Fibroblast of skin of left biceps (primary cell): ENCODE data around the gene POLN.

Source experiments
- DNase-seq, 2 experiments: peaks; one replicate each; pipeline ENCODE4 v3.0.0-alpha.2; 2013; ENCODE audit warnings: low read depth in 2 of 2

POLN gene

DNA sequence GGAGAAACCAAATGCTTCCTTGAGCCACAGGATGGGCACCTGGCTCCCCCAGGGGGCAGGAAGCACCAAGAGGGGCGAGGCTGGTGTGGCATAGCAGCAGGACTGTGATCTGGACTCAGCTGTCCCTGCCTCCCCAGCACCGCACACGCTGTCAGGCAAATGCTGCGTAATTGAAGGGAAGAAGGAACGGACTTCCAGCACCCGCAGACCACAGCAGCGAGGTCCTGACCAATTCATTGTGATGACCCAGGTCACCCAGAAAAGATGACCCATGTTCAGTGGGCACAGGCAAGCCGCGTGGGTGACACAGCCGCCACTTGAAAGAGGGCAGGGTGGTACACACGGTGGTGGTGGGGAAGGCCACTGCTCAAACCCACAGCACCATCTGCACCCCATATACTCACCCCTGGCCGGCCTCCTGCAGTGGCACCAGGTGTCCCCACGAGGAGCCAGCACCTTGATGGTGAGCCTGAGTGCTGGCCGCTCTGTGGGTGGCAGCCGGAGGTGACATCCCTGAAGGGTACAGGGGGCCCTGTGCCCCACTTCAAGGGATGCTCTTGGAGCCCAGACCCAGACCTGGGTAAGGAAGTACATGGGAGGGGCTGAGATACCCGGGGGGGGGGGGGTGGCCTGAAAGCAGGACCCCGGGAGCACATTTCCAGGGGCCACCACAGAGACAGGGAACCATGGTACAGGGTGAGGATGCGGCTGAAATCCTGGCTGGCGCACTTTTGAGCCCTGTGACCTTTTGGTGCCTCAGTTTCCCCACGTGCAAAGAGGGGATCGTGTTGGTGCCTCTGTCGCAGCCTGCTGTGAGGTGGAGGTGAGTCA is 171.3 kb downstream of the POLN start:
- no peak for DNase-seq

DNA sequence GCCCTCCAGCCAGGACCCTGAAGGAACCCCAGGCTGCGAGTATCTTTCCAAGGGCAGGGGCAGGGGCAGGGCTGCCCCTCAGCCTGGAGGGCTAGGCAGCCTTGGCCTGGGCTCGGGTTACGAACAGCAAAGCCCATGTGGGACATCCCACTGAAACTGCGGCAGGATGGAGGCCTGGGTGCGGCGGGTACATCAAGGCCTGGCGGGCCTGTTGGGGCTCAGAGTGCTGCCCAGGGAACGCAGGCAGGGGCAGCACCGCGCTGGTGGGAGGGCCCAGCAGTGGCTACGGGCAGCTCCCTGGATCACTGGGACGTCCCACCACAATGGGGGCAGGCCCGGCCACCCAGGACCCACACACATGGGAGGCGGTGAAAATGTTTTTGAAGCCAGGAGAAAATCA is 171.9 kb downstream of the POLN start:
- DNase-seq, result no peak

DNA sequence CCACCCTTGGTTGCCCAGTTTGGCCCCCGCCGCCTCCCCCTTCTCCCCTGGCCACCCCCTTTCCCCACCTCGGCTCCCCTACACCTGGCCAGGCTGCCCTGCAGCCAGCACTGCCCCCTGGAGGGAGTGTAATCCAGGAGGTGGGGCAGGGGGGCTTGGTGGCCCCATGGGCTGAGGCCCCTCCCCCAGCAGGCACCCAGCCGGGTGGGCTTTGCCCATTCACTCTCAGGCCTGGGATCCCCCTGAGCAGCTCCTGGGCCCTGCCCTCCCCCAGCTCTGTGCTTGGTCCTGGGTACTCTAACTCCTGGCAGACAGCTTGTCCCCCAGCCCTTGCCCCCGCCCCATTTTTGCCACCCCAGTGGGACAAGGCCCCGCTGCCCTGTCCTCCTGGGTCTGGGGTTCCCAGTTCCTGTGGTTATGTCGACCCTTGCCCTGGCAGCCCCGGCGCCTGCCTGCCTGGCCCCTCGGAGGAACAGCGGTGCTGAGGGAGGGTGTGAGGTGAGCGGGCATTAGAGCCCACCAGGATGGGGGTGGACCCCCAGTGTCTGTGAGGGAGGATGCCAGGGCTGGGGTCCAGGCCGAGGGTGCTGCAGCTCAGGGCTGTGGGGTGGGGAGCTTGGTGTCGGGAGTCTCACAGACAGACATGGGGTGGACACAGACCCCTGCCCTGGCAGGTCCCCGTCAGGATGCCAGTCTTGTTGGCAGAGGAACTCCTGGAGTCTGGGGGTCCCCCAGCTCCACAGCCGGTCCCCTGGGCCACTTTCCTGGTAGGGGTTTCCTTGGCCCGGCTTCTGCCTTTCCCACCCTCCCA is 172.6 kb downstream of the POLN start:
- DNase-seq, result no peak

DNA sequence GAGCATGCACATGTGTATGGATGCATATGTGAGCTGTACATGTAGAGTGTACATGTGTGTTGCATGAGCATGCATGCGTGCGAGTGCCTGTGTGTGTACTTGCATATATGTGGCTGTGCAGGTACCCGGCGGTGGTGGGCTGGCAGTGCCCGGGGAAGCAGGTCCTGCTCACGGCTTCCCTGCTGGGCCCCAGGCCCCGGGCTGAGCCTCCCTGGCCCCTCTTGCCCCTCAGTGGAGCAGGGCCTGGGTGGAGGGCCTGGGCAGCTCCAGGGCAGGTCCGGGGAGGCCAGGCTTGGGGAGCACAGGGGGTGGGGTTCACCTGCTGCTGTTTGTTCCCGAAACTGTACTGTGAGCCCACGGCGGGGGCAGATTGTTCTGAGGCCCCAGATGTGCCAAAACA is 173.4 kb downstream of the POLN start:
- DNase-seq, result no peak

DNA sequence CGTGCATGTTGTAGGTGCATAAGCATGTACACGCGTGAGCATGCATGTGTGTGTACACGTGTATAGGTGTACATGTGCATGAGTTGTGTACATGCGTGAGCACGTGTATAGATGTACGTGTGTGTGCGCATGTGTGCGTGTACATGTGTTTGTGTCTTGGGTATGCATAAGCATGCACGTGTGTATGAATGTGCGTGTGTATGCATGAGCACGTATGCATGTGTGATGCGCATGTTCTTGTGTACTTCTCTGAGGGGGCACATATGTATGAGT is 173.8 kb downstream of the POLN start:
- no peak for DNase-seq

DNA sequence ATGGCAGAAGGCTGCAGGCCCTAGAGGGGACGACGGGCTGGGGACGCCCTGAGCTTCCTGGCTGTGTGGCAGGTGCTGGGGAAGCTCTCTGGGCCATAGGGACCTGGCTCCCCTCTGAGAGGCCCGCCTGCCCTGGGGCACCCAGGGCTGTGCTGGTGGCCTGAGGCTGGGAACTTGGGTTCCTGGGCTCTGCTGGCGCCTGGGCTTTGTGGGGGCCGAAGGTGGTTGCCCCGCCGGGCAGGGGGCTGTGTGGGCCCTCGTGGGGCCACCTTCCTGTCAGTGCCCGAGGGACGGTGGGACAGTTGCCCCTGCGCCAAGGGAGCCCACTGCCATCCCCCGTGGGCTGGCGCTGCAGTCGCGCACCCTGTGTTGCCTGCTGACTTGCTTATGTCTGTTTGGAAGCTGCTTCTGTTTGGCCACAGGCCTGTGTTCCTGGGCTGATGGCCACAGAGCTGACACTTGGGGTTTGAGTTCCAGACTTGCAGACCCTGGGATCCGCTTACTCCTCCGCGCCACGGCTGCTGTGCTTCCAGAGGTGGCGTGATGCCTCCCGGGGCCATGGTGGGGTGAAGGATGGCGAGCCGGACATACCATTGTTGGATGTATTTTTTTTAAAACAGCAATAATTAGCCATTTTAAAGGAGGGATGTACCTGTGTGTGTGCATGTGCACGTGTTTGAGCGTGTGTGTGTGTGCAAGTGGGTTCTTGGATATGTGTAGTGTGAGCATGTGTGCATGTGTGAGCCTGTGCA is 174.3 kb downstream of the POLN start:
- no peak for DNase-seq

DNA sequence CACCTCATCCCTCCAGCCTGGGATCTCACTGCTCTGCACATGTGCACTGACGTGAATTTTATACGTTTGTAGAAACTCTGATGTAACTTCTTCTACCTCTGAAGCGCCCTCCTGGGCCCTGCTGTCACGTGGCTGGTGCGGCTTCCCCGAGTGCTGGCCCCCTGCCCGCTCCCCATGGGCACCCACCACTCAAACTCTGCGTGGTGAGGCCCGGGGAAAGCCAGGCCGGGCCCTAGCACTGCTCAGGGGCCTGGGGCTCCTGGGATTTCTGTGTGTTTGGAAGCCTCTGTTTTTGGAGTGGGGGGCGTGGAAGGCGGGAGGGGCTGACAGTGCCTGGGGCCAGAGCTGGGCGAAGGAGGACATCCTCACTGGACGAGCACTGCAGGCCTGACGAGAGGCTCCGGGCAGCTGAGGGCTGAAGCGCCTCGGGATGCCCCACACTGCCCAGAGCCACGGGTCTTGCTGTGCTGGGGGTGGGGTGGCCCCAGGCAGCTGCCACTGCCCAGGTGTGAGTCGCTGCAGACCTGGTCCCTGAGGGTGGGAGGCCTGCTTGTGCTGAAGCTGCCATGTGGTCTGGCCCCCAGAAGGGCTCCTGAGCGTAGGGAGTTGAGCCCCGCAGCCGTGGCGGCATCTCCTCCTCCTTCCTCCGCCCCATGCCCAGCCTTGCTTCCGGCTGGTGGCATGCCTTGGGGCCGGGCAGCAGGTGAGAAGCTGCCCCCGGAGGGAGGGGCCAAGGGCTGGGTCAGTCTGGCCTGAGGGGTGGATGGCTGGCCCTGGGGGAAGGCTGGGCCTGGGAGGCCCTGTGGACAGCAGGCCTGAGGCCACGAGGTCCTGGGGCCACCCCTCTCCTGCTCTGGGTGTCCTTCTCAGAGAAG is 175.1 kb downstream of the POLN start:
- no peak for DNase-seq

DNA sequence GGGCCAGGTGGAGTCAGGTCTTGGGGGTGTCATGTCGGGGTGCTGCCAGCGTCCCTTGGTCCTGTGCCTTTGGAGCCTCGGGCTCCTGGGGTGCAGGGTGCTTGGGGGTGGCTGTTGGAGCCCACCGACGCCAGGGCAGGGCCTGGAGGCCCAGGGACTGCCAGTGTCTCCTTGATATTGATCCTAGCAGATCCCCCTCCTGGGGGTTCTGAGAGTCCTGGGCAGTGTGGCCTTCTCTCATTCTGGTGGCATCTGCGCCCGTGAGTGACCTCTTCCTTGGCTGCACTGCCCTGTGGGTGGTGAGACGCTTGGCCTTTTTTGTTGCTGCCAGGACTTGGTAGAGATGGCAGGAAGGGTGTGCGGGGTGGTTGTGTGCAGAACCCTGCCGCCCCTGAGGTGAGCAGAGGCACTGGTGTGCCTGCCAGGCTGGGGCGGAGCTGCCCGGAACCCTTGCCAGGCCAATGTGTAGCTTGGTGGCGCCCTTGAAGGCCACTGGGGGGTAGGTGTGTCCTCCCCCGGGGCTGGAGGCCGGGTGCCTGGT is 175.8 kb downstream of the POLN start:
- DNase-seq, result no peak

DNA sequence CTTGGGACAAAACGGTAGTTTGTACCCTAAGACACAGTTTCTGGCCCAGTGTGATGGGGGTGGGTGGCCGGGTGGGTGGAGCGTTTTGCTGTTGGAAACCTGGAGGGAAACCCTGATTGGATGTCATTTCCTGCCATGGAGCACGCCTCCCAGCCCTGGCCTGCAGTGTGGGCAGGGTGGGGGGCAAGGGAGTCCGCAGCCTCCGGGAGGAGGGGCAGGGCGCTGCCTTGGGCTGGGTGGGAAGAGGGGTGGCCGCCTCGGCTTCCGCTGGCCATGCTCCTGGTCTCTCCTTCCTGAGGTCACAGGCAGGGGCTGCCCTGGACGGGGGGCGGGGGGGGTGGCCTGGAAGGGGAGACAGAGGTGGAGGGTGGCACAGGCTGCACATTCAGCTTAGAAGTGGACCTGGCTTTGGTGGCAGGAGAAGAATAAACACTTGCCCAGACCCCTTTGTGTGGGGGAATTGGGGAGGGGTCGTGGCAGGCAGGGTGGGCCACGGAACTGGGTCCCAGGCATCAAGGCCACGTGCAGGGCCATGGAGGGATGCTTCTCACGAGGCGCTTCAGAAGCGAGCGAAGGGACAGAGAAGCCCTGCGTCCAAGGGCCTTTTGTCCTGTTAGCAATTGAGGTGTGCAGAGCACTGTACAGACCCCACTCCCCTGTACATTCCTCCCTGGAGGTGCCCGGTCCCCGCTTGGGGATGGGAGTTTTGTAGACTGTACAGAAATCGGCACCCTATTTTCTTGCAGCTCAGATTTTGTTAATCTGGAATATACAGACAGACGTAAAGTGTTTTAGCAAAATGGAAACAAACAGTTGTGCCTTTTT is 176.6 kb downstream of the POLN start:
- no peak for DNase-seq

DNA sequence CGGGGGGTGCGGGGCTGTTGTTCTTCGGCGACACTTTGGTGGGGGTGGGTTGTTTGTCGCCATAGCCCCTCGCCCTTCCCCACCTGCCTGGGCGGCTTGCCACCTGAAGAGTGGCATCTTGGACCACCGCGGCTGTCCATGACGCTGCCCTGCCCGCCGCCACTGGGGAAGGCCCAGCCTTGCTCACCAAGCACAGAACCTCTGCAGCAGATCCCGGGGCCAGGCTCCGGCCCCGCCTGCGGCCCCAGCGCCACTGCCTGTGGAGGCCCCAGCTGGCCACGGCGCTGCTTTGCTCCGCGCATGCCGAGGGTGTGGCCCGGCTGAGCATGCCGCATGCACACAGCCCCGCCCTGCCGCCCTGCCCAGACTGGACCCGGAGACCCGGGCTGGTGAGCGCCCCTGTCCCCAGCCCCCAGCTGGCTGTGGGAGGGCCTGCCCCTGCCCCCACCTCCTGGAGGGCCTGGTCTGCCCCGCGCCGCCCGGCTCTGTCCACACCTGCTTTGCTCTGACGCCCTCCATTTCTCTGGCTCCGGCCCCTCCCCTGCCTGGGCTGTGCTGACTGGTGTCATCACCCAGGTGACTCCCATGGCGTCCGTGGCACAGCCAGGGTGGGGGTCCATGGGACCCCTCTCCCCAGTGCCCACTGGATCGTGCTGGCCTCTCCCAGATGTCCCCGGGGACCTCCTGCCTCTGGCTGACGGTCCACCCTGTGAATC is 177.5 kb downstream of the POLN start:
- no peak for DNase-seq

DNA sequence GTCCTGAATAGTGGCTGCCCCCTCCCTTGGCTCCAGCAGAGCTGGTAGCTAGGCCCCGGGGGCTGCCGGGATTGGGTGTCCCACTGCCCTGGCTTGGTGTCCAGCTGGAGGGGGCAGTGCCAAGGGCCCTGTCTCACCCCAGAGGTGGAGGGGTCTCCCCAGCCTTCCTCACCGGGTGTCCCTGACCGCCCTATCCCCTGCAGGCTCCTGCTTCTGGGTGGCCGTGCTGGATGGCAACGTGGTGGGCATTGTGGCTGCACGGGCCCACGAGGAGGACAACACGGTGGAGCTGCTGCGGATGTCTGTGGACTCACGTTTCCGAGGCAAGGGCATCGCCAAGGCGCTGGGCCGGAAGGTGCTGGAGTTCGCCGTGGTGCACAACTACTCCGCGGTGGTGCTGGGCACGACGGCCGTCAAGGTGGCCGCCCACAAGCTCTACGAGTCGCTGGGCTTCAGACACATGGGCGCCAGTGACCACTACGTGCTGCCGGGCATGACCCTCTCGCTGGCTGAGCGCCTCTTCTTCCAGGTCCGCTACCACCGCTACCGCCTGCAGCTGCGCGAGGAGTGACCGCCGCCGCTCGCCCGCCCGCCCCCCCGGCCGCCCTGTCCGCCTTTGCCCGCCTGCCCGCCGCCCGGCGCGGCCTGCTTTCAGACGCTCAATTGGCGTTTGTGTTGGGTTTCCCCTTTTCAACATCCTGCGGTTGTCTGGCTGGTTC is 178.2 kb downstream of the POLN start:
- DNase-seq, result no peak

DNA sequence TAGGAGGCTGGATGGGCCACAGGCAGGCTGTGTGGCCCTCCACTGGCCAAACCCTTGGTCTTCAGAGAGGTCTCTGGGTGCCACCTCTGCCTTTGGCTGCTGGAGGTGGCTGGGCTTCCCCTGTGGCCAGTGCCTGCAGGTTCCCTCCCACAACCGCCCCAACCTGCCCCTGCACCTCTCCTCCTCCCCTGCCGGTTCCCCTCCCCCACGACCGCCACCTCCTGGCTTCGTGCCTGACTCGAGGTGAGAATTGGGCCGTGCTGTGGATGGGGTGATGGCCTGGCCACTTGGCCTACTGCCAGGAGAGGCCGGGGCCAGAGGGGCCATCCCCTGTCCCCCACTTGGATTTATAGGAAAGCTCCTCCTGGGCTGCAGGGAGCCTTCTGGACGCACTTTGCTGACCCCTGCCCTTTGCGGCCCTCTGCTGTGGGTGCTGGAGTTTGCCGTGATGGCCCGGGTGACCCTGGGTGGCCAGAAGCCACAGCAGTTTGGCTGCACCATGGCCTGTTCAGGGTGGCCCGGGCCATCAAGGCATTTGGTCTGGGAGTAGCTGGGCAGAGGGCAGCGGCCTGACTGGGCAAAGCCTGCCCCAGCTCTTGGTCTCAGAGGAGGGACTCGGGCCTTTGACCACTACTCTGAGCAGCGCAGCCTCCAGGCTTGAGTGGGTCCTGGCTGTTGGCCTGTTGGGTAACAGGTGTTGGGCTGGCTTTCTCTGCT is 179.0 kb downstream of the POLN start:
- no peak for DNase-seq

DNA sequence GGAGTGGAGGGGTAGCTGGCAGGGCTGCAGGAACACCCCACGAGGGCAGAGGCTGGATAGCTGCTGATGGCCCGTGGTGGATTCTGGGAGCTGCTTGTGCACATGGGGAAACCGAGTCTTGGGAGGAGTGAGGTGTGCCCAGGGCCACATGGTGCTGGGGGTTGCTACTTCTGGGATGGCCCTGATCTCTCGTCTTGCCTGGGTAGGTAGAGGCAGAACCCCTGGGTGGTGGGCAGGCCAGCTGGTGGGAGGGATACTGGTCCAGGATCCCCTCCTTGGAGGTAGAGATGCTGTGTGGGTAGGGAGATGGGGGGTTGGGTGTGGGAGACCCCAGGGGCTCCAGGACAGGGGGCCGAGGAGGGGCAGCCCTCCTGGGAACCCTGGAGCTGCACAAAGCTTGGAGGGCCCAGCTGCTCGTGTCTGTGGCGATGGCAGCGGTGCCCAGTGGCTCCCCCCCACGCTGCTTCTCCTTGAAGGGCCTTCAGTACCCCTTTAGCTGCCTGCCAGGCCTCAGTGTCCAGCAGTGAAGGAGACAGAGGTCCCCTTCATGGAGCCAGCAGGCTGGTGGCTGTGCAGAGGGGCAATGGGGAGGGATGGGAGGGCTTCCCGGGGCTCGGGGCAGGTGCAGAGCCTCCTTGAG is 179.6 kb downstream of the POLN start:
- no peak for DNase-seq

DNA sequence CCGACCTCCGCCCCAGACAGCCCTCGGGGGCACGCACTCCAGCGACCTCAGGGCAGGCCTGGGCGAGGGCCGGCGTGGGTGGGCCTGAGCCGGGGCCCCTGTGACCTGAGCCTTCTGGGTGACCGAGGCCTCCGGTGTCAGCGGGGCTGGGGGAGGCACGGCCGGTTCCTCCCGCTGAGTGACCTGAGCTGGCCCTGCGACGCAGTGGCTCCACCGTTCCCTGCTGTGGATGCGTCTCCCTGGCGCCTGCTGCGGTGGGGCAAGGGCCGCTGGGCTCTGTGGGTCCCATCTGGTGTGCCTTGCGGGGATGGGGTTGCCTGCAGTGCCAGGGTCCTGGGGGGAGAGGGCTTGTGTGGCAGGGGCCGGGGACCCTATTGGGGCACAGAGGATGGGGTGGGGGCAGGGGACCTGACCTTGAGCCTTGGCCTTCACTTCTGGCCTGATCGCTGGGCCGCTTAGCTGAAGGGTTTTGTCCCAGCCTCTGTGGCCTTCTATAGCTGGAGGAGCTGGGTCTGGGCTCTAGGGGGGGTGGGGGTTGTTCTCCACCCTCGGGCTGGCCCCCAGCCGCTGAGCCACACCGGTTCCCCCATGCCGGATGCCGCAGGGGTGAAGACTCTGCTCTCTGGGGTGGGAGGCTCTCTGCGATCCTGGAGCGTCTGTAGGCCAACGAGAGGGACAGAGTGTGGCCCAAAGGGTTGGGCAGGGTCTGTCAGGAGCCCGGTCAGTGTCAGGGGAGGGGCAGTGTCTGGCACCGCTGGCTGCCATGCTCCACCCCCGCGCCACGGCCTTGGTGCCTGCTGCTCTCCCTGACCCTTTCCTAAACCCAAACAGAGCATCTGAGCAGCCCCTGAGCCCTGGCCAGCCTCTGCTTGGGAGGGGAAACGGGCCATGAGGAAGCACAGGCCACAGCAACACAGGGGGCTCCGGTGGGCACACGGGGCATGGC is 180.5 kb downstream of the POLN start:
- DNase-seq, result no peak

DNA sequence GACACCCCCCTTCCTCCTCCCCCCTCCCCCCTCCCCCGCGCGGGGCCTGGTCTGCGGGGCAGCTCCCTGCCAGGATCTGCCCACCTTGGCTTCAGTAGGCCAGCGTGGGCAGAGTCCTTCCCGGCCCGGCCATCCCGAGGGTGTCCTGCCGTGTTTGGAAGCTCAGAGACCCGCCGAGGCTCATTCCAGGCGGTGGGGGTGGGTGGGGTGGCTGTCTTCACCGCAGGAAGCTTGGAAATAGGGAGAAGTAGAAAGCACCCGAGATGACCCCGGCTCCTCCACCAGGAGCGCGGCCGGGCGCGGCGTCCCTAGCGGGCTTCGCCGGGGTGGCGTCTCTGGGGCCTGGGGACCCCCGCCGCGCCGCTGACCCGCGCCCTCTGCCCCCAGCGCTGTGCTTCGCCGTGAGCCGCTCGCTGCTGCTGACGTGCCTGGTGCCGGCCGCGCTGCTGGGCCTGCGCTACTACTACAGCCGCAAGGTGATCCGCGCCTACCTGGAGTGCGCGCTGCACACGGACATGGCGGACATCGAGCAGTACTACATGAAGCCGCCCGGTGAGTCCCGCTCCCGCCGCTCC is 181.2 kb downstream of the POLN start:
- no peak for DNase-seq
